ENCODE results near the gene GLRA3.

The GLRA3 gene

GRCh38 chr4:174761451-174761850 is 67.6 kb downstream of the GLRA3 start:
- no peak for TF ChIP-seq ZBTB7A (IDR thresholded peaks at IDR 0.05; ENCODE audit: low read depth)
- TF ChIP-seq CREB1 (IDR thresholded peaks at IDR 0.05; ENCODE audit: low read depth), result no peak
- TF ChIP-seq FOXM1 (IDR thresholded peaks at IDR 0.05; ENCODE audit: borderline replicate concordance, low read depth), result no peak

GRCh38 chr4:174757736-174758135 is 71.3 kb downstream of the GLRA3 start:
- TF ChIP-seq USF1 (IDR thresholded peaks at IDR 0.05) (no peak), TAF1 (IDR thresholded peaks at IDR 0.05; ENCODE audit: low read depth) (no peak)

- TF ChIP-seq MAX (IDR thresholded peaks at IDR 0.05) (no peak), REST (IDR thresholded peaks at IDR 0.05; ENCODE audit: low read depth) (no peak), ZBTB7A (IDR thresholded peaks at IDR 0.05; ENCODE audit: low read depth) (no peak), TCF12 (IDR thresholded peaks at IDR 0.05; ENCODE audit: low read depth) (no peak), TAF1 (IDR thresholded peaks at IDR 0.05; ENCODE audit: low read depth) (no peak), EP300 (IDR thresholded peaks at IDR 0.05; ENCODE audit: borderline replicate concordance) (no peak), TEAD4 (IDR thresholded peaks at IDR 0.05) (no peak), USF1 (IDR thresholded peaks at IDR 0.05) (no peak), YY1 (IDR thresholded peaks at IDR 0.05; ENCODE audit: low read depth) (no peak), FOXM1 (IDR thresholded peaks at IDR 0.05; ENCODE audit: borderline replicate concordance, low read depth) (no peak), EGR1 (IDR thresholded peaks at IDR 0.05) (no peak), NFIC (IDR thresholded peaks at IDR 0.05) (no peak), CREB1 (IDR thresholded peaks at IDR 0.05; ENCODE audit: low read depth) (no peak), CEBPB (IDR thresholded peaks at IDR 0.05) (no peak)
These were observed 76.0 kb downstream of the GLRA3 start for GRCh38 chr4:174753021-174753420.

- no peak for TF ChIP-seq USF1 (IDR thresholded peaks at IDR 0.05)
These were observed 77.0 kb downstream of the GLRA3 start for GRCh38 chr4:174752026-174752425.

GRCh38 chr4:174749091-174749490 is 80.0 kb downstream of the GLRA3 start:
- no peak for TF ChIP-seq EP300 (IDR thresholded peaks at IDR 0.05; ENCODE audit: borderline replicate concordance)
- no peak for TF ChIP-seq FOXM1 (IDR thresholded peaks at IDR 0.05; ENCODE audit: borderline replicate concordance, low read depth)
- TF ChIP-seq REST (IDR thresholded peaks at IDR 0.05; ENCODE audit: low read depth), result no peak
- TF ChIP-seq USF1 (IDR thresholded peaks at IDR 0.05), result no peak
- no peak for TF ChIP-seq MAX (IDR thresholded peaks at IDR 0.05)
- TF ChIP-seq EGR1 (IDR thresholded peaks at IDR 0.05), result no peak
- TF ChIP-seq YY1 (IDR thresholded peaks at IDR 0.05; ENCODE audit: low read depth), result no peak
- no peak for TF ChIP-seq TAF1 (IDR thresholded peaks at IDR 0.05; ENCODE audit: low read depth)
- TF ChIP-seq CREB1 (IDR thresholded peaks at IDR 0.05; ENCODE audit: low read depth), result no peak
- no peak for TF ChIP-seq NFIC (IDR thresholded peaks at IDR 0.05)
- TF ChIP-seq CEBPB (IDR thresholded peaks at IDR 0.05), result no peak

GRCh38 chr4:174746710-174747109 is 82.3 kb downstream of the GLRA3 start:
- TF ChIP-seq MAX (IDR thresholded peaks at IDR 0.05) (no peak), CEBPB (IDR thresholded peaks at IDR 0.05) (no peak), CREB1 (IDR thresholded peaks at IDR 0.05; ENCODE audit: low read depth) (no peak), RAD21 (IDR thresholded peaks at IDR 0.05; ENCODE audit: low read depth) (no peak)

Data from Ishikawa (cell line).